ENCODE measurements around the gene SCLY. TPM values are rescaled to one million over a fixed set of nuclear protein-coding genes. Genes with fewer than 3 reads are reported as not detected.
A peak's percentile ranks its signal among the peaks of the same experiment; 100 is the strongest.

SCLY gene
- total RNA-seq, 1 experiment from 2014 or later: 69.9 TPM

DNA sequence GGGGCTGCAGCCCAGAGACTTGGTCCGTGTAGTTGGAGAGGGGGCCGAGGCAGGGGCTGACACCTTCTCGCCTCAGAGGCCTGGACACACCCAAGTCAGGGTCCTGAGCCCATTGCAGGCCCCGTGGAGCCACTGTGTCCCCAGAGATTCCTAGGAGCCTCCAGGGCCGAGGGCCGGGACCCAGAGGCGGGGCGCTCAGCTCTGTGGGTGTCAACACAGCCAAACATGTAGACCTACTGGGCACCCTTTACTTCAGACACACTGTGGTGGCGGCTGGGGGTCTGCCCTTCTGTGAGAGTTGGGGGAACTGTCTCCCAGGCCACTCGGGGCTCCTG lies 38.9 kb downstream of the SCLY start:
- Histone ChIP-seq H3K36me3 (ENCODE audit: insufficient read depth, low read length, poor library complexity, severe bottlenecking) (peaks cover 4% of the 10 kb centered on the region), H3K4me1 (ENCODE audit: insufficient read depth, low read length, poor library complexity, severe bottlenecking) (peaks cover 19% of the 10 kb centered on the region), H3K4me3 (ENCODE audit: low read depth, low read length, poor library complexity, severe bottlenecking) (no peak overlapping the region), H3K27me3 (replicated peaks; ENCODE audit: insufficient read depth, low read depth, low read length, poor library complexity) (no peaks in the 10 kb centered on the region), H3K9me3 (ENCODE audit: low read depth, low read length, poor library complexity, severe bottlenecking) (no peaks in the 10 kb centered on the region), H3K27ac (ENCODE audit: low read depth, low read length, poor library complexity, severe bottlenecking) (no peak overlapping the region)
- intact Hi-C loops (cut with micrococcal nuclease; ENCODE audit: unreplicated experiment): no loop called here
- BruUV-seq (replicated peaks): no TSS peak
- ChIA-PET POLR2A (ENCODE audit: low non-redundant PET) (no interaction called here), CTCF (no interaction called here)
- no peak for TF ChIP-seq EZH2 (IDR thresholded peaks at IDR 0.05; ENCODE audit: borderline replicate concordance, low read depth, low read length, poor library complexity, severe bottlenecking)
- TF ChIP-seq, protein P1, sequence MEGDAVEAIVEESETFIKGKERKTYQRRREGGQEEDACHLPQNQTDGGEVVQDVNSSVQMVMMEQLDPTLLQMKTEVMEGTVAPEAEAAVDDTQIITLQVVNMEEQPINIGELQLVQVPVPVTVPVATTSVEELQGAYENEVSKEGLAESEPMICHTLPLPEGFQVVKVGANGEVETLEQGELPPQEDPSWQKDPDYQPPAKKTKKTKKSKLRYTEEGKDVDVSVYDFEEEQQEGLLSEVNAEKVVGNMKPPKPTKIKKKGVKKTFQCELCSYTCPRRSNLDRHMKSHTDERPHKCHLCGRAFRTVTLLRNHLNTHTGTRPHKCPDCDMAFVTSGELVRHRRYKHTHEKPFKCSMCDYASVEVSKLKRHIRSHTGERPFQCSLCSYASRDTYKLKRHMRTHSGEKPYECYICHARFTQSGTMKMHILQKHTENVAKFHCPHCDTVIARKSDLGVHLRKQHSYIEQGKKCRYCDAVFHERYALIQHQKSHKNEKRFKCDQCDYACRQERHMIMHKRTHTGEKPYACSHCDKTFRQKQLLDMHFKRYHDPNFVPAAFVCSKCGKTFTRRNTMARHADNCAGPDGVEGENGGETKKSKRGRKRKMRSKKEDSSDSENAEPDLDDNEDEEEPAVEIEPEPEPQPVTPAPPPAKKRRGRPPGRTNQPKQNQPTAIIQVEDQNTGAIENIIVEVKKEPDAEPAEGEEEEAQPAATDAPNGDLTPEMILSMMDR (conservative IDR thresholded peaks at IDR 0.05; ENCODE audit: low read depth, low read length): no peak
- no peak for DNase-seq (ENCODE audit: low spot score)

GRCh38 chr2:238100049-238100820 lies 39.4 kb downstream of the SCLY start, which contains the start of gene ESPNL:
Gene ESPNL (plus strand): TSS chr2:238100340. CDS start chr2:238100420, 80 bp downstream.
- DNase-seq (ENCODE audit: low spot score): no peak
- BruUV-seq (replicated peaks): no TSS peak
- CTCF ChIA-PET: no interaction called here

DNA sequence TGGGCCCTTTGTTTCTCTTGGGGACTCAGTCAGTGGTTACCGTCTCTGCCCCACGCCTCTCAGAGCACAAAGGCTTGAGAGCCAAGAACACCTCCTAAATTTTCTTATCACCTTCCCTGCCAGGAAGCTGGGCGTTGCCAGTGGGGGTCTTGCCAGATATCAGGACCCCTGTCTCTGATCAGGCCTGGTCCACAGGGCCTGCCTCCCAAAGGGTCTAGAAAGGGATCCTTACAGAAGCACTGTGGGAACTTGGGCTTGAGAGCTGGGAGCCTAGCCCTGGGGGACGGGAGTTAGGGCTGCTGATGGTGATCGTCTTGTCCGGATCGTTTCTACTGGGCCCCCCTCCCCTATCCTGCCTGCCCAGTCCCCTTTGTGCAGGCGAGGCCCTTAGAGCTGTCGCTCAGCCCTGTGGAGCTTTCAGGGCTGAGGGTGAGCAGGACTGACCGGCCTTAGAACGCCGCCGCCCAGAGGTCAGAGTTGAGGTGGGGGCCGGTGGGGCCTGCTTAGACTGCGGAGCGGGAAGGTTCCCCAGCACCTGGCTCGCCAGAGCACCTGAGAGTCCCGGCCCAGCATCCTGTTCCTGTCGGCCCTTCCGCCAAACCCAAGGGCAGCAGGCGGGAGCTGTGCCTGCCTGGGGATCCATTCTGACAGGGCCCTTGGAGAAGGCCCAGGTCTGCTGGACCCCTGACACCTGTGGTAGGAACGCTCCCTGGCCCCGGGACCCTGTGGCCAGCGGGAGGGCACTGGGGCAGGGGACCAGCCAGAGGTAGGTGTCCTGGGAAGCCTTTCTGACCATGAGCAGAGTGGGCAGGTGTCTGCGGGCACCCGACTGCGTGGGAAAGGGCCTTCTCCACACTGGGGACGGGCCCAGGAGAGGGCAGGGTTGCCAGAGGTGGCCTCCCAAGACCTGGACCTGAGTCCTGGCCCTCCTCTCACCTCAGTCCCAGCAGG lies 40.3 kb downstream of the SCLY start:
- DNase-seq (ENCODE audit: low spot score): no peak
- intact Hi-C loops (cut with micrococcal nuclease; ENCODE audit: unreplicated experiment): no loop called here
- Histone ChIP-seq H3K27ac (ENCODE audit: low read depth, low read length, poor library complexity, severe bottlenecking) (no peak overlapping the region), H3K36me3 (ENCODE audit: insufficient read depth, low read length, poor library complexity, severe bottlenecking) (no peaks in the 10 kb centered on the region), H3K4me1 (ENCODE audit: insufficient read depth, low read length, poor library complexity, severe bottlenecking) (peaks cover 19% of the 10 kb centered on the region), H3K9me3 (ENCODE audit: low read depth, low read length, poor library complexity, severe bottlenecking) (no peaks in the 10 kb centered on the region), H3K27me3 (replicated peaks; ENCODE audit: insufficient read depth, low read depth, low read length, poor library complexity) (no peaks in the 10 kb centered on the region), H3K4me3 (ENCODE audit: low read depth, low read length, poor library complexity, severe bottlenecking) (no peak overlapping the region)
- CTCF ChIA-PET: no interaction called here
- no peak for TF ChIP-seq EZH2 (IDR thresholded peaks at IDR 0.05; ENCODE audit: borderline replicate concordance, low read depth, low read length, poor library complexity, severe bottlenecking)
- TF ChIP-seq, protein P1 (conservative IDR thresholded peaks at IDR 0.05; ENCODE audit: low read depth, low read length): no peak
- no TSS peak for BruUV-seq (replicated peaks)
- POLR2A ChIA-PET (ENCODE audit: low non-redundant PET): no interaction called here

More at GRCh38 chr2:238100049-238100820, 39.4 kb downstream of the SCLY start, which contains the start of gene ESPNL:
- H3K36me3 ChIP-seq (ENCODE audit: insufficient read depth, low read length, poor library complexity, severe bottlenecking): peaks cover 3% of the 10 kb centered on the region
- H3K27me3 ChIP-seq (replicated peaks; ENCODE audit: insufficient read depth, low read depth, low read length, poor library complexity): no peaks in the 10 kb centered on the region
- H3K4me1 ChIP-seq (ENCODE audit: insufficient read depth, low read length, poor library complexity, severe bottlenecking): peaks cover 19% of the 10 kb centered on the region
- peak within 1 kb of the TSS; percentile 76 for H3K27ac ChIP-seq (ENCODE audit: low read depth, low read length, poor library complexity, severe bottlenecking)
- H3K4me3 ChIP-seq (ENCODE audit: low read depth, low read length, poor library complexity, severe bottlenecking): no peak within 1 kb of the TSS
- POLR2A ChIA-PET (ENCODE audit: low non-redundant PET): no interaction called here
- TF ChIP-seq, protein P1 (conservative IDR thresholded peaks at IDR 0.05; ENCODE audit: low read depth, low read length): no peak
- no peak for TF ChIP-seq EZH2 (IDR thresholded peaks at IDR 0.05; ENCODE audit: borderline replicate concordance, low read depth, low read length, poor library complexity, severe bottlenecking)
- no peaks in the 10 kb centered on the region for H3K9me3 ChIP-seq (ENCODE audit: low read depth, low read length, poor library complexity, severe bottlenecking)
- intact Hi-C loops (cut with micrococcal nuclease; ENCODE audit: unreplicated experiment): no loop called here
